Fibroblast of lung (primary cell): Measurements from ENCODE around the gene PDE8B. TPM values are rescaled to one million over a fixed set of nuclear protein-coding genes. Genes with fewer than 3 reads are reported as not detected.

ENCODE experiments used
- DNase-seq, 2 donors: peaks; one replicate each; pipeline versions ENCODE4 v3.0.0 to v3.0.0-alpha.2; 2010; ENCODE audit warnings: low read depth in 2 of 2
- H2AFZ ChIP-seq: 2 replicates; pipeline ENCODE4 v1.5.1; 2012; ENCODE audit warnings: low read length, control low read depth, inconsistent platforms
- H3K27ac ChIP-seq: 2 replicates; pipeline ENCODE4 v1.5.1; 2011; ENCODE audit warnings: low read length, control low read depth; ENCODE audit not compliant: insufficient read depth
- H3K27me3 ChIP-seq: 2 replicates; pipeline ENCODE4 v1.5.1; 2011; ENCODE audit warnings: mild to moderate bottlenecking, low read length; ENCODE audit not compliant: control insufficient read depth, insufficient read depth
- H3K36me3 ChIP-seq: 2 replicates; pipeline ENCODE4 v1.5.1; 2011; ENCODE audit warnings: low read length; ENCODE audit not compliant: control insufficient read depth, insufficient read depth
- H3K4me1 ChIP-seq: 2 replicates; pipeline ENCODE4 v1.5.1; 2011; ENCODE audit warnings: low read length; ENCODE audit not compliant: control insufficient read depth, insufficient read depth; ENCODE audit errors: extremely low read depth
- H3K4me2 ChIP-seq: 2 replicates; pipeline ENCODE4 v1.5.1; 2011; ENCODE audit warnings: low read length, control low read depth; ENCODE audit not compliant: insufficient read depth; ENCODE audit errors: extremely low read depth
- H3K4me3 ChIP-seq, 4 experiments: fragments of 200-600 bp in 1 of 4; sonication (generic) in 1 of 4; replicated peaks in 1 of 4; 2 replicates each; pipeline ENCODE4 v1.5.1; 2011 to 2016; ENCODE audit warnings: low read length in 4 of 4, low read depth in 3 of 4, mild to moderate bottlenecking in 3 of 4, control low read depth in 2 of 4, inconsistent platforms in 1 of 4, mixed read lengths in 1 of 4; ENCODE audit not compliant: insufficient read depth in 1 of 4; ENCODE audit errors: control extremely low read depth in 1 of 4
- H3K79me2 ChIP-seq: 2 replicates; pipeline ENCODE4 v1.5.1; 2012; ENCODE audit warnings: mild to moderate bottlenecking, low read length, inconsistent platforms; ENCODE audit not compliant: control insufficient read depth, insufficient read depth
- H3K9ac ChIP-seq: 2 replicates; pipeline ENCODE4 v1.5.1; 2011; ENCODE audit warnings: mild to moderate bottlenecking, low read length, control low read depth; ENCODE audit not compliant: insufficient read depth
- H3K9me3 ChIP-seq: 2 replicates; pipeline ENCODE4 v1.5.1; 2012; ENCODE audit warnings: low read depth, low read length; ENCODE audit not compliant: control insufficient read depth, insufficient read depth
- H4K20me1 ChIP-seq: 2 replicates; pipeline ENCODE4 v1.5.1; 2011; ENCODE audit warnings: low read length; ENCODE audit not compliant: control insufficient read depth, insufficient read depth; ENCODE audit errors: extremely low read depth
- CTCF ChIP-seq, 2 donors: IDR thresholded peaks in 1 of 2; conservative IDR thresholded peaks in 1 of 2; 1 replicate in 1 of 2; 2 replicates in 1 of 2; pipeline ENCODE4 v1.5.1; 2011 to 2012; ENCODE audit warnings: low read length in 2 of 2, control low read depth in 1 of 2, inconsistent platforms in 1 of 2, low read depth in 1 of 2, mild to moderate bottlenecking in 1 of 2
- EZH2 ChIP-seq: IDR thresholded peaks from 2 replicates; pipeline ENCODE4 v1.5.1; 2012; ENCODE audit warnings: low read length, control low read depth, mild to moderate bottlenecking; ENCODE audit errors: missing control alignments
- polyA plus RNA-seq, 2 donors: library from polyadenylated mRNA; depleted of rRNA in 1 of 2; stranded (reverse) in 1 of 2; unstranded in 1 of 2; fragments of >200 nt; gene quantifications; 2 replicates each; pipeline ENCODE4 v1.2.1, GENCODE V29; 2011 to 2012; ENCODE audit warnings: missing spikeins in 1 of 2
- total RNA-seq: library from RNA; depleted of rRNA; stranded (reverse); fragments of >200 nt; gene quantifications from 2 replicates; pipeline ENCODE4 v1.2.1, GENCODE V29; 2014

The PDE8B gene
- total and polyA plus RNA-seq, 2 donors (not counting 1 experiment from before 2014, with no cell fraction given) = 0.17 to 0.18 TPM

GRCh38 chr5:77197840-77198554 lies 12.5 kb upstream of the PDE8B start:
- Histone ChIP-seq H3K9me3 (no peaks in the 10 kb centered on the region), H3K4me1 (no peaks in the 10 kb centered on the region), H3K4me2 (no peak overlapping the region), H3K27ac (no peak overlapping the region), H3K4me3 (no peak overlapping the region), H3K9ac (no peak overlapping the region), H3K36me3 (no peaks in the 10 kb centered on the region), H3K79me2 (no peaks in the 10 kb centered on the region), H3K27me3 (no peaks in the 10 kb centered on the region), H4K20me1 (no peaks in the 10 kb centered on the region), H2AFZ (no peak overlapping the region)
- no peak for DNase-seq
- TF ChIP-seq EZH2 (no peak), CTCF (conservative IDR thresholded peaks at IDR 0.05 in 1 of 2, IDR thresholded peaks at IDR 0.05 in 1 of 2; ENCODE audit: low read depth in 1 of 2, low read length in 2 of 2) (no peak)

DNA sequence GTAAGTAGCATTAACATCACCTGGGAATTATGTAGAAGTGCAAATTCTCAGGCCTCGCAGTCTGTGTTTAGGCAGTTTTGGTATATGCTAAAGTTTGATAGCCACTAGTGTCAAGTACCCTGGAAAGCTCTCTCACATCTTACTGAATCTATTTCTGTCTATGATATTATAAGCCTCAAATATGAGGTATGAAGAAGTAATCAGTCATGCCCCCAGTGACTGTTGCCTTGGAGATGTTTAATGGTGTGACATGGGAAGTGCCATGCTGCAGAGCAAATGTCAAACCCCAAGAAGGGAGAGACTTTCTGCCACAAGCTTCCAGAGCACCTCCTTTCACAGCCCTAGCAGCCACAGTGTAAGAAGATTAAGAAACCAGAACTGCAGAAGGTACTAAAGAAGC lies 9.8 kb upstream of the PDE8B start:
- Histone ChIP-seq H3K4me3 (no peak overlapping the region), H3K27me3 (no peaks in the 10 kb centered on the region), H2AFZ (no peak overlapping the region), H3K79me2 (no peaks in the 10 kb centered on the region), H3K4me1 (no peaks in the 10 kb centered on the region), H3K4me2 (no peak overlapping the region), H4K20me1 (no peaks in the 10 kb centered on the region), H3K9ac (no peak overlapping the region), H3K27ac (no peak overlapping the region), H3K36me3 (no peaks in the 10 kb centered on the region), H3K9me3 (no peaks in the 10 kb centered on the region)
- no peak for TF ChIP-seq CTCF (conservative IDR thresholded peaks at IDR 0.05 in 1 of 2, IDR thresholded peaks at IDR 0.05 in 1 of 2; ENCODE audit: low read depth in 1 of 2, low read length in 2 of 2)
- no peak for TF ChIP-seq EZH2
- DNase-seq = no peak

DNA sequence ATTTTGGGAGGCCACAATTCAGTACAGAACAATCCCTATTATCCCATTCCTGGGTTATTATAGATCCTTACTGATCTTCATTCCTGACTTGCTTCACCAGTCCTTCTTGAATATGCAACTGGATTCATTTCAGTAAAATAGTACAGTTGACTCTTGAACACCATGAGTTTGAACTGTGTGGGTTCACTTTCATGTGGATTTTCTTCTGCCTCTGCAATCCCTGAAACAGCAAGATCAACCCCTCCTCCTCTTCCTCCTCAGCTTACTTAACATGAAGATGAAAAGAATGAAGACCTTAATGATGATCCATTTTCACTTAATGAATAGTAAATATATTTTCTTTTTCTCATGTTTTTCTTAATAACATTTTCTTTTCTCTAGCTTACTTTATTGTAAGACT lies 8.3 kb upstream of the PDE8B start:
- Histone ChIP-seq H3K36me3 (no peaks in the 10 kb centered on the region), H3K4me1 (no peaks in the 10 kb centered on the region), H3K9ac (no peak overlapping the region), H2AFZ (no peak overlapping the region), H4K20me1 (no peaks in the 10 kb centered on the region), H3K4me2 (no peak overlapping the region), H3K4me3 (no peak overlapping the region), H3K79me2 (no peaks in the 10 kb centered on the region), H3K27me3 (no peaks in the 10 kb centered on the region), H3K9me3 (no peaks in the 10 kb centered on the region), H3K27ac (no peak overlapping the region)
- TF ChIP-seq EZH2 = no peak
- no peak for TF ChIP-seq CTCF (conservative IDR thresholded peaks at IDR 0.05 in 1 of 2, IDR thresholded peaks at IDR 0.05 in 1 of 2; ENCODE audit: low read depth in 1 of 2, low read length in 2 of 2)
- no peak for DNase-seq
